ENCODE results near the gene MYLK4.
A peak's percentile ranks its signal among the peaks of the same experiment; 100 is the strongest.

MYLK4 gene

GRCh38 chr6:2693231-2693630 is 57.5 kb downstream of the MYLK4 start:
- no peak for DNase-seq

GRCh38 chr6:2688401-2689064 is 62.2 kb downstream of the MYLK4 start:
- DNase-seq = no peak

GRCh38 chr6:2687456-2687855 is 63.3 kb downstream of the MYLK4 start:
- no peak for DNase-seq

GRCh38 chr6:2686515-2686914 is 64.2 kb downstream of the MYLK4 start:
- DNase-seq = no peak

GRCh38 chr6:2684766-2685754 is 65.7 kb downstream of the MYLK4 start:
- DNase-seq = no peak

GRCh38 chr6:2684103-2684749 is 66.5 kb downstream of the MYLK4 start:
- DNase-seq = peak; percentile 59

- no peak for DNase-seq
Observed at GRCh38 chr6:2680264-2680922, 70.3 kb downstream of the MYLK4 start.

- no peak for DNase-seq
Observed at GRCh38 chr6:2677080-2677593, 73.6 kb downstream of the MYLK4 start.

- no peak for DNase-seq
Observed at GRCh38 chr6:2676048-2676447, 74.7 kb downstream of the MYLK4 start.

GRCh38 chr6:2674857-2675256 is 75.9 kb downstream of the MYLK4 start:
- no peak for DNase-seq

- no peak for DNase-seq
Observed at GRCh38 chr6:2669067-2669700, 81.5 kb downstream of the MYLK4 start.

GRCh38 chr6:2667617-2668016 is 83.1 kb downstream of the MYLK4 start:
- no peak for DNase-seq

- DNase-seq = no peak
Observed at GRCh38 chr6:2666906-2667575, 83.7 kb downstream of the MYLK4 start.

- DNase-seq = no peak
Observed at GRCh38 chr6:2665146-2666070, 85.3 kb downstream of the MYLK4 start.

- no peak for DNase-seq
Observed at GRCh38 chr6:2663123-2663522, 87.6 kb downstream of the MYLK4 start.

GRCh38 chr6:2661651-2662050 is 89.1 kb downstream of the MYLK4 start:
- DNase-seq = no peak

- DNase-seq = no peak
Observed at GRCh38 chr6:2659882-2660281, 90.8 kb downstream of the MYLK4 start.

- DNase-seq = no peak
Observed at GRCh38 chr6:2659381-2659780, 91.3 kb downstream of the MYLK4 start.

GRCh38 chr6:2658788-2659187 is 91.9 kb downstream of the MYLK4 start:
- no peak for DNase-seq

GRCh38 chr6:2656460-2657079 is 94.2 kb downstream of the MYLK4 start:
- DNase-seq = no peak
